Body of pancreas (tissue), 4 donors: ENCODE measurements around the gene BTBD9. TPM values are rescaled to one million over a fixed set of nuclear protein-coding genes. Genes with fewer than 3 reads are reported as not detected.

Experiments
- ATAC-seq: fragments of 150-250 bp; one replicate; pipeline ENCODE4 v1.9.1; 2016
- DNase-seq, 4 donors: peaks; one replicate each; pipeline ENCODE4 v3.0.0-alpha.2; 2019
- H3K27ac ChIP-seq, 4 donors: fragments of 200-600 bp; sonication (generic); 1 replicate in 3 of 4; 2 replicates in 1 of 4; pipeline versions ENCODE4 v1.5.1 to v1.6.1; 2016 to 2019; ENCODE audit warnings: mild to moderate bottlenecking in 1 of 4, mixed read lengths in 1 of 4, moderate library complexity in 1 of 4
- H3K27me3 ChIP-seq, 2 donors: fragments of 200-600 bp; sonication (generic); one replicate each; pipeline ENCODE4 v1.6.0; 2016; ENCODE audit warnings: mild to moderate bottlenecking in 1 of 2
- H3K36me3 ChIP-seq, 2 donors: fragments of 200-600 bp; sonication (generic); replicated peaks in 1 of 2; 2 replicates each; pipeline ENCODE4 v1.5.1; 2016; ENCODE audit warnings: low read depth in 2 of 2; ENCODE audit not compliant: insufficient read depth in 1 of 2
- H3K4me1 ChIP-seq: fragments of 200-600 bp; sonication (generic); one replicate; pipeline ENCODE4 v1.6.0; 2016
- H3K4me3 ChIP-seq, 2 donors: fragments of 200-600 bp; sonication (generic); 1 replicate in 1 of 2; 2 replicates in 1 of 2; pipeline ENCODE4 v1.5.1; 2016 to 2019
- H3K9me3 ChIP-seq, 3 donors: fragments of 200-600 bp; sonication (generic); 1 replicate in 2 of 3; 2 replicates in 1 of 3; pipeline ENCODE4 v1.5.1; 2016
- CTCF ChIP-seq, 7 experiments: fragments of 450-650 bp in 4 of 7; fragments of 200-600 bp in 3 of 7; sonication (generic) in 3 of 7; IDR thresholded peaks; one replicate each; pipeline ENCODE4 v1.5.1; 2016 to 2019; ENCODE audit warnings: antibody characterized with exemption in 7 of 7
- POLR2A ChIP-seq, 3 donors: fragments of 450-650 bp; IDR thresholded peaks; one replicate each; pipeline ENCODE4 v1.6.1; 2016; ENCODE audit warnings: antibody characterized with exemption in 3 of 3, mild to moderate bottlenecking in 2 of 3
- WGBS, 2 donors: methylation state at CpG; one replicate each; pipeline ENCODE4 v1.1.5; 2017; 5-methylcytosine and 5-hydroxymethylcytosine counted together
- intact Hi-C: fragments of 100-400 bp; cut with DNase I; formaldehyde crosslinking; loops from one replicate; pipeline ENCODE4 v1.15.1; 2023
- total RNA-seq, 2 donors: library from RNA; depleted of rRNA; stranded (reverse); fragments of >200 nt; gene quantifications; one replicate each; pipeline ENCODE4 v1.1.0, GENCODE V29; 2016

The BTBD9 gene
- total RNA-seq, 2 donors from 2014 or later = 11.9 to 29.3 TPM

GRCh38 chr6:38573801-38574395 lies 65.8 kb downstream of the BTBD9 start:
- H3K27me3 ChIP-seq = no peaks in the 10 kb centered on the region
- no peaks in the 10 kb centered on the region for H3K4me1 ChIP-seq
- intact Hi-C loops = no loop called here
- WGBS, 2 donors = 87 to 91% methylated on average over 6 of the region's 6 CpGs
- no peak overlapping the region for H3K4me3 ChIP-seq
- H3K36me3 ChIP-seq = no peaks in the 10 kb centered on the region
- no peak for ATAC-seq
- H3K9me3 ChIP-seq = no peaks in the 10 kb centered on the region
- TF ChIP-seq POLR2A (IDR thresholded peaks at IDR 0.05) = no peak
- no peak for TF ChIP-seq CTCF (IDR thresholded peaks at IDR 0.05)
- no peak for DNase-seq
- no peak overlapping the region for H3K27ac ChIP-seq

DNA sequence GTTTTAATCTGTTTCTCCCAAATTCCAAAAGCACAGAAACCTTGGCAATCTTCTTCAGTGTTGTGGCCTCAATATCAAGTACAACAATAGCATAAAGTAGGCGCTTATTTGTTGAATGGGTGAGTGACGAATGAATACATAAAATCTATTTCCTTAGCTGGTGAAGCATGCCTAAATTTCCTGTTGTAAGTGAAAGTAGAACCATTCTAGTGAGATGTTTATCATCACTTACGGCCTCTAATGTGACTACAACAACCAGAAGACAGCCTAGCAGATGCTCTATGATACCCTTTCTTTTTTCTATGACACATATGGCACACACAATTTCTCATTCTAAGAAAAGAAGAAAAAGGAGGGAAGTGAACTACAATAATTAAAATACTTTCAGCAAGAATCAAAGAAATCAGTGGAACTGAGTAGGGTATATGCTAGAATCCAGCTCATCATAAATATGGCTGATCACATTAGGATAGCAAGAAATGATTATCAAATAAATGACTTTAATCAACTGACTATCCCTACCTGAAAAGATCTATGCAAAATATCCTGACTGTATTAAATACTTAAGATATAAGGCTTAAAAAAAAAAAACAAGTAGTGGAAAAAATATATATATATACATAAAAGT lies 67.4 kb downstream of the BTBD9 start:
- H3K27ac ChIP-seq = no peak overlapping the region
- no peaks in the 10 kb centered on the region for H3K27me3 ChIP-seq
- DNase-seq (no peak), ATAC-seq (no peak)
- H3K9me3 ChIP-seq = no peaks in the 10 kb centered on the region
- 62 to 75% methylated on average over 3 of the region's 3 CpGs for WGBS, 2 donors
- H3K4me3 ChIP-seq = no peak overlapping the region
- H3K36me3 ChIP-seq = no peaks in the 10 kb centered on the region
- H3K4me1 ChIP-seq = no peaks in the 10 kb centered on the region
- intact Hi-C loops = no loop called here
- no peak for TF ChIP-seq CTCF (IDR thresholded peaks at IDR 0.05)
- TF ChIP-seq POLR2A (IDR thresholded peaks at IDR 0.05) = no peak

DNA sequence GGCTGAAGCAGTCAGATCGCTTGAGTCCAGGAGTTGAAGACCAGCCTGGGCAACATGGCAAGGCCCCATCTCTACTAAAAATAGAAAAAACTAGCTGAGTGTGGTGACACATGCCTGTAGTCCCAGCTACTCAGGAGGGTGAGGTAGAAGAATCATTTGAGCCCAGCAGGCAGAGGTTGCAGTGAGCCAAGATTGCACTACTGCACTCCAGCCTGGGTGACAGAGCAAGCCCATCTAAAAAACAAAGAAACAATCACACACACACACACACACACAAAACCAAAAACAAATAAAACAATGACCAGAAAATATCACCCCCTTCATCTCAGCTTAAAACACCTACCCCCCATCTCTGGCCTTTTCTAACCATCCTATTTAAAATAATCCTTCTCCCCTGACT lies 68.0 kb downstream of the BTBD9 start:
- H3K36me3 ChIP-seq = no peaks in the 10 kb centered on the region
- intact Hi-C loops = no loop called here
- no peak for DNase-seq
- 89 to 92% methylated on average over 1 of the region's 1 CpG for WGBS, 2 donors
- no peaks in the 10 kb centered on the region for H3K27me3 ChIP-seq
- H3K4me1 ChIP-seq = no peaks in the 10 kb centered on the region
- H3K4me3 ChIP-seq = no peak overlapping the region
- TF ChIP-seq CTCF (IDR thresholded peaks at IDR 0.05) = no peak
- no peak for TF ChIP-seq POLR2A (IDR thresholded peaks at IDR 0.05)
- no peaks in the 10 kb centered on the region for H3K9me3 ChIP-seq
- H3K27ac ChIP-seq = no peak overlapping the region
- ATAC-seq = no peak

- intact Hi-C loops = no loop called here
- DNase-seq (no peak), ATAC-seq (no peak)
- no peaks in the 10 kb centered on the region for H3K36me3 ChIP-seq
- no peaks in the 10 kb centered on the region for H3K9me3 ChIP-seq
- H3K27me3 ChIP-seq = no peaks in the 10 kb centered on the region
- no peak overlapping the region for H3K4me3 ChIP-seq
- 55 to 61% methylated on average over 2 of the region's 2 CpGs for WGBS, 2 donors
- H3K4me1 ChIP-seq = no peaks in the 10 kb centered on the region
- H3K27ac ChIP-seq = no peak overlapping the region
- peak in 5 of 7 experiments; percentile 3 to 19 (median 7) for TF ChIP-seq CTCF (IDR thresholded peaks at IDR 0.05)
- no peak for TF ChIP-seq POLR2A (IDR thresholded peaks at IDR 0.05)
These were observed 69.0 kb downstream of the BTBD9 start for GRCh38 chr6:38570750-38571149.

GRCh38 chr6:38567436-38567835 lies 72.3 kb downstream of the BTBD9 start:
- ATAC-seq (no peak), DNase-seq (peak; percentile 32 to 49 (median 43))

More at GRCh38 chr6:38567436-38567835, 72.3 kb downstream of the BTBD9 start:
- no peaks in the 10 kb centered on the region for H3K9me3 ChIP-seq
- no peaks in the 10 kb centered on the region for H3K27me3 ChIP-seq
- TF ChIP-seq POLR2A (IDR thresholded peaks at IDR 0.05) = no peak
- WGBS, 2 donors = 59 to 61% methylated on average over 5 of the region's 5 CpGs
- H3K27ac ChIP-seq = no peak overlapping the region
- no peak overlapping the region for H3K4me3 ChIP-seq
- intact Hi-C loops = no loop called here
- H3K4me1 ChIP-seq = no peaks in the 10 kb centered on the region
- no peaks in the 10 kb centered on the region for H3K36me3 ChIP-seq
